HG02870 (cell line): ENCODE measurements around the gene COL18A1.
"Not testable (repeated sequence)": the region's sequence is repeated elsewhere in the genome, so short reads cannot be mapped to it uniquely, and the experiment has no call there.

ENCODE experiments used
- ATAC-seq: cut with Tn5 transposase; IDR thresholded peaks from one replicate; pipeline ENCODE4 v1.9.1; 2021; ENCODE audit warnings: mild to moderate bottlenecking, moderate library complexity; ENCODE audit not compliant: unreplicated experiment

Gene COL18A1

DNA sequence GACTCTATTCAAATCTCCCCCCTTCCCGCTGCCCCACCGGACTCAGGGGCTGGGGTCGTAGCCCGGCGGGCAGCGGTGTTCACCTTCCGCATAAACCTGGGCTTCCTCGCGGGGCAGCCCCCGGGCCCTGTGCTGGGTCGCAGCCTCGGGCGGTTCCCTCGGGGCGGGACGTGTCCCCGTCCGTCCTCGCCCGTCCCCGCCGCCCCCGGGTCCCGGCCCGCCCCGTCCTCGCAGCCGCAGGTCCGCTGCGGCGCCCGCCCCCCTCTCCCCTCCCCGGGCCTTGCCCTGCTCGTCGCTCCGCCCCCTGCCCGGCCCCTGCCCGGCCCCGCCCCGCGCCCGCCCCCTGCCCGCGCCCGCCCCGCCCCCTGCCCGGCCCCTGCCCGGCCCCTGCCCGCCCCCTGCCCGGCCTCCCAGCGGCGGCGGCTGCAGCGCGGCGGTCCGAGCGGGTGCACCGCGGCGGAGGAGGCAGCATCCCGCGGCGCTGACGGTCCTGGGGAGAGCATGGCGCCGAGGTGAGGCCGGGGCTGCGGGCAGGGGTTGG, at the start of gene COL18A1:
Gene COL18A1 (plus strand): TSS at position 436 of the 541 bp plus-strand sequence. CDS start 66 bp downstream, at position 502.
- no peak for ATAC-seq

DNA sequence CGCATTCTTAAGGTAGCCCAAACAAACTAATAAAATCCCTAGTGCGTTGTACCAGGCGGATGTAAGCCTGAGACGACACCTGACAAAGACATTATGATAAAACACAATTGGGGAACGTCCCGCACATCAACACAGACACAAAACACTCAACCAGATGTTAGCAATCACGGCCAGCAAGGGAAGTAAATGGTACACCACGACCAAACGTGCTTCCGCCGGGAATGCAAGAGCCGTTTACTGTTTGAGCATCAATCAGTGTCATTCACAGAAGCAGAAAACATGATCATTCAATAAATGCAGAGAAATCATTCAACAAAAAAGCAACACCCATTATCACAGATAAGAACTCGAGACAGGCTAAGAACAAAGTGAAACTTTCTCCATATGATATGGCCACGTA, 49.4 kb upstream of the COL18A1 start:
- no peak for ATAC-seq

DNA sequence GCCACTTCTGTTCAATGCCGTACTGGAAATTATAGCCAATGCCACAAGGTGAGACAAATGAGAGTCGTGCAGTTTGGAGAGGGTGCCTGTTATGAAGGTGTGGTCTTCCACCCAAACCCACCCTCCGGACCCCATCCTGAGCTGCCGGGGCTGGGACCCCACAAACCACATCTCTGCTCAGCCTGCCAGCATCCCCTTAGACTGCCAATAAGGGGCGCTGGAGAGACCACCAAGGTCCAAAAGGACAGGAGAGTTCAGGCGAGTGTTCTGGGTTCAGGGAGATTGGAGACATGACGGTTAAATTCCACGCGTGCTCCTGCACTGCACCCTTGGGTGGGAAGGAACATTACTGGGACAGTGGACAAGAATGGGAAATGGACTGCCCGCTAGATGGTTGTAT, 48.7 kb upstream of the COL18A1 start:
- no peak for ATAC-seq

DNA sequence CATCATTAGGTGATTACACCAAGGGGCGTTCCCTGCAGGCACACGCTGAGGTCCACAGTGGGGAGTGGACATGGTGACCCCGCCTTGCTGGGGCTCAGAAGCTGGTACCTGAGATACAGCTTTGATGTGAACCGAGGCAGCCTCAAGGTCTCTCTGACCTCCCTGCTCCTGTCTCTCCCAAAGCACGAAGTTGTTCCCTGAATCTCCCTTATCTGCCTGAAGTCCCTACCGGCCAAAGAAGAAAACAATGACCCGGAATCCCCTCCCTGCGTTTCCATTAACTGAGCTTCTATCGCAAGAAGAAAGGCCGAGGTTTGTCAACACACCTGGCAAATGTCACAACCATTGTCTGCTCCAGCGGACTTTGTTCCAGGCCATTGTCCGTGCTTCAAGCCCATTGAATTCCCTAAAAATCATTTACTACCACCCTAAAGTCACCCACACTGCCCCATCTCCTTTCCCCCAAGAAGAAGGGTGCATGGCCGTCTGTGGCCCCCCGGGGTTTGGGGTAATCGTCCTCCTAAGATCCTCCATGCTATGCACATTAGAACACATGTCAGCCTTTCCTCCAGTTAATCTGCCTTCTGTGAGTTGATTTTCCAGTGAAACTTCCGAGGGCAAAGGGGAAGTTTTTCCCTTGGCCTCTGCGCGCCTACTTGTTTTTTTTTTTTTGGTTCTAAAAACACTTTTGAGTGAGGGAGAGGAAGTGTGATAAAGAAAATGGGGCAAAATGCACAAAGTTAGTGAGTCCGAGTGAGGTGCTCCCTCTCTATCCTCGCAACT, 48.1 kb upstream of the COL18A1 start:
- ATAC-seq: no peak

DNA sequence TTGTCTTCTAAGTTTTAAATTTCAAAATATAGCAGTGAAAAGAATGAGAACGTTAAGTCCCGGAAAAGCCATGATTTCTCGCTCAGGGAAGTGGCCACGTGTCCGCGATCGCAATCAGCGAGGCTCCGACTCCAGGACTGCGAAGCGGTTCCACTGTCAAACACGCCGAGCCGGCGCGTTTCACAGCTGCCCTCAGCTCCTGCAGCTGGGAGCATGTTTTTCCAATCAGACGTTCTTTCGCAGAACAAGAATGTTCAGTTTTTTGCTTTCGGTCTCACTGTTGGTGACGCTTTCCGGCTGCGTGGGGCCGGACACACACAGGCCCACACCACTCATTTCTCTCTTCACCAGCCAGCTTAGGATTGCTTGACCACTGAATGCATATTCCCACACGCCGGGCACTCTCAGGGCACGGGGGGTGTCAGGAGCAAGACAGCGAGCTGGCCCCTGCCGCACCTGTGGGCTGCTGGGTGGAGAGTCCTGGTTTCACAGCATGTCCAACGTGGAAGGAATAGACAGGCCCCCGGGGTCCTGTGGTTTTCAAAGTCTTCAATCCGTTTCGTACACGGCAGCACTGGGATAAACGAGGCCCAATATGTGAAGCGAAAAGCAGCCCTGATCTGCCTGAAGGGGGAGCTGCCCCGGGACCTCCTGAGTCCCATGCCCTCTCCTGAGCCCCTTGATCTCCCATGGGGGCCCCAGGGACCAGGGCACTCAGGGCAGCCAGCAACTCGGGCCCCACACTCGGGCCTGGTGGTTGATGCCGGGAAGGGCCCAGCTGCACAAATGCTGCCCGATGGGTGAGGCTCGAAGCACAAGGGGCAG, 47.3 kb upstream of the COL18A1 start:
- ATAC-seq: no peak

DNA sequence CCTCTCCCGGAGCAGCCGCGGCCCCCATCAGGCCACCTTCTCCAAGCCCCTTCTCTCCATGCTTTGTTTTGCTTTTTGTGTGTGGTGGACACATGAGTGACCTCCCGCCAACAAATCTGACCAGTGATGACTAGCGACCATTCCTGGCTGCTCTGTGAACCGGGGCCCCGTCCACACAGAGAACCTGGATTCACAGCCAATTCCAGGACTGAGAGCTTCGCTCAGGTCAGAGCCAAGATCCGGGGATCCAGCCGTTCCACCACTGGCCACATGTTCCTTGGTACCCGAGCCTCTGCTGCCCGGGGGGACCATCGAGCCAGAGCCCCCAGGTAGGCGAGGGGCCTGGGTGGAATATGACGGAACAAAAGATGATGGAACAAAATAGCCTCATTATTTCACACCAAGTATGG, 46.7 kb upstream of the COL18A1 start:
- ATAC-seq: no peak

DNA sequence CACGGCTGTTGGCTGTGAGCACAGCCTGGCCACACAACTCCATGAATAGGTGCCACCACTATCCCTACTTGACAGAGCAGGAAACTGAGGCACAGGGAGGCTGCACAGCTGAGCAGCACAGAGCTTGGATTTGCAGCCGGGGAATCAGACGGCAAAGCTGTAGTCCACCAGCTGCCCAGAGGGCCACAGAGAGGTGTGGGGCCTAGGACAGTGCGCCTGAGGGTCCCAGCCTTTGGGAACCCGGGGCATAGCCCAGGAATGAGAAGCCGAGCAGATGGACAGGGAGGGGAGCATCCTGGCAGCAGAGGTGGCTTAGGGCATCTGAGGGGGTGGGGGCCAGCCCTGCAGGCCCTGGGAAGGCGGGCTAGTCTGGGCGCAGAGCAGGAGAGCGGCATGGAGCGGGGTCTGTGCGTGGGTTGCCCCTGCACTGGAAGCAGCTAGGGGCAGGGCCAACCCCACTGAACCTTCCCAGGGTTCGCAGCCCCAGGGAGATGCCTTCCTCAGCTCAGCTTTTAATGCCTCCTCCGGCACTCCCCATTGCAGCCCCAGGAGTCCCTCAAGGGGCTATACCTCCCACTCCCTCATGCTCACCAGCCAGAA, 46.2 kb upstream of the COL18A1 start:
- no peak for ATAC-seq

DNA sequence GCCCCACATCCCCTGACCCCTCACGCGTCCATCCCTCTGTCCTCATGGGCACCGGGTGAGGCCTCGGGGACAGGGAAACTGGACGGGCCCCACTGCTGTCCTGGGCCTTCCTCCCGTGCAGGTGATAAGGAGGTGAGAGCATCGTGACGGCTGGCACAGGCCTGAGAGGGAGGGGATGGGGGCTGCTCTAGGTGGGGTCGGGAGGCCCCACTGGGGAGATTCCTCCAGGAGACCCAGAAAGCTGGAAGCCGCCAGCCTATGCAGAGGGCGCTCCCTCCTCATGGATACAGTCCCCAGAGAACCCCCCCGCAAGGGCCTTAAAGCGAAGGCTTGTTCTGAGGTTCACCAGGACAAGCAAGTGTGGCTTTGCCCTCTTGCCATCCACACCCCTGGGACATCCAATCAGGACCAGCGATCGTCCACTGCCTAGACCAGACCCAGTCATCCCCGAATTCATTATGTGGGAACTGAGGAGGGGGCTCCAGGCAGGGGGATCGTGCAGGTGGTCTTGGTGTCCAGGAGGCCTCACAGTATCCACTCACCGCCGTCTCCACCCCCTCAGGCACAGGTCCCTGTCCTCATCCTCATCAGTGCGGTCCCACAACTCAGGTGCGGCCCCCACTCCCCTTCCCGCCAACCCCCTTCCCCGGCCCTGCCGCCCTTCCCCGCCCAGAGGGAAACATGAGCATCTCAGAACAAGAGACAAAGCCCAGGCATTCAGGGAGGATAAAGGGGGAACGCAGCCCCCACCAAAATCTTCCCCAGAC, 45.3 kb upstream of the COL18A1 start:
- no peak for ATAC-seq

DNA sequence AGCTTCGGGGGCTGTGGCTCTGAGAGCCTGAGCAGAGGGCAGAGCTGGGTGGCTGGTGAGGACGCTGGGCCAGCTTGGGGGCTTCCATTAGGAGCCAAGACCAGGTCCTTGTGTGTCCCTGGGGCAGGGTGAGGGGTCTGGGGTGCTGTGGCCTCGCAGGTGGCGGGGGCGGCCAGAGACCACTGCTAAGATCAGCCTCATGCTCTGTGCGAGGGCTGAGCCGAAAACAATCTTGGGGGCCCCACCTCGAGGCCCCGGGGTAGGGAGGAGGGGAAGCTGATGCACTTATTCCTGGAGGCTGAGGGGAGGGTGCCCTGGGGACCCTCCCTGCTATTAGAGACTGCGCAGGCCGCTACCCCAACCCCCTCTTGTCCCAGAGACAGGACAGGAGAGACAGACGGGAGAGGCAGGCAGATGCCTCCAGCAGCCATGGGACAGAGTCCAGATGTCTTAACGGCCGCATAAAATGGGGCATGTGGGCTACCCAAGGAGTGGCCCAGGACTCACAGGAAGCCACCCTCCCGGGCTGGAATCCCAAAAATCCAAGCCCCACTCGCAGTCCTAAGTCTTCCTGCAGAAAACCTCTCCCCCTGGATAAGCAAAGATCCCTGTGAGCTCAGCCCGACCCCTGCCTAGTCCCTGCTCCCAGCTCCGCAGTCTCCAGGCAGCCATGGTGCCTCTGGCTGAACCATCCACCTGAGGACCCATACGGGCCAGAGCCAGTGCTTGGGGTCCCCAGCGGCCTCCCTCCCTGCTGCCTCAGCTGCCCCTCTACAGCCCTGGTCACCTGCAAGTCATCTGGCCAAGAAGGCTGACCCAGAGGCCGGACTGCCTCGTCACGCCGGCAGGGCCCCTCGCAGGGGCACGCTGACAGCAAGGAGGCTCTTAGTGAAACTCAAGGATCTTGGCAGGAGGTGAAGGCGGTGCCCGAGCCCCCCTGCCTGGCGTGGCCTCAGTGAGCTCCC, 43.6 kb upstream of the COL18A1 start:
- no peak for ATAC-seq

DNA sequence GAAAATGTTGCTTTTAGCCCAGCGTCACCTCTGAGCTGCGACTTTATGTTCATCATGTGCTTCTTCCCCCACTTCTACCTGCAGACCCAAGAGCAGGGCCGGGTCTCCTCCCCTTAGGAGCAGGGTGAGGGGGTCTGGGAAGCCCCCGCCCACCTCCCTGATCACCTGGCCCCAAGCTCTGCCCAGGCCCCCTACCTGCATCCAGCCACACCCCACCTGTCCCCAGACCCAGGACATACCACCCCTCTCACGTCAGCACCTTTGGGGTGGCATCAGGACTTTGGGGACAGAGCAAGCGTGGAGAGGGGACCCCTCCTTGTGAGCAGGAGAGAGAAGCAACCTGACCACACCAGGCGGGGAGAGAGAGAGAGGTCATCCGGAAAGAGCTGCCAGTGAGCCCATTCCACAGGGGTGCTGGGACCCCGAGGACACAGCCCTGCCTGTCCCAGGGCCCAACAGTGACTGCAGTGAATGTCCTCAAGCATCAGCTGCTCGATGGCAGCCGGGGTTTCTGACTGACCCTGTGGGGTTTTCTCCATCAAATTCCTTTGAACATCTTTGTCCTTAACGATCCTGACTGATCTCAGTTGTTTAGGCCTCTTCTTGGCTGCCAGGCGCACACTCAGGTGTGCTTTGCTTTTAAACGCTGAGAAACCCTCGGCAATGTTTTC, 42.8 kb upstream of the COL18A1 start:
- no peak for ATAC-seq

DNA sequence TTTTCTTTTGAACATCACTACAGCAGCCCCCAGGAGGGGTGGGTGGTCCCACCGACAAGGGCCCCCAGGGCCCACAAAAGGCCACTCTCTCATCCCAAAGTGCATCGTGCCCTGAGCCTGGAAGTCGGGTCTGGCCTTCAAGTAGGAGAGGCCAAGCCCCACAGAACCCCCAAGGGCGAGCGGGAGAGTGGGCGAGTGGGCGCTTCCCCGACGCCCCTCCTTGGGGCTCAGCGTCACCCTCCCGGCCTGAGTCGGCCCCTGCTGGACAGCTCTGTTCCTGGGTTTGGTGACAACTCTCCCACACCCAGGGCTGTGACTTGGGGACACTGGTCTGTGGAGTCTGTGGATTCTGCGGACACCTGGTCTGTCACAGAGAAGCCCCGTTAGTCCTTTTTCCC, 42.2 kb upstream of the COL18A1 start:
- no peak for ATAC-seq

DNA sequence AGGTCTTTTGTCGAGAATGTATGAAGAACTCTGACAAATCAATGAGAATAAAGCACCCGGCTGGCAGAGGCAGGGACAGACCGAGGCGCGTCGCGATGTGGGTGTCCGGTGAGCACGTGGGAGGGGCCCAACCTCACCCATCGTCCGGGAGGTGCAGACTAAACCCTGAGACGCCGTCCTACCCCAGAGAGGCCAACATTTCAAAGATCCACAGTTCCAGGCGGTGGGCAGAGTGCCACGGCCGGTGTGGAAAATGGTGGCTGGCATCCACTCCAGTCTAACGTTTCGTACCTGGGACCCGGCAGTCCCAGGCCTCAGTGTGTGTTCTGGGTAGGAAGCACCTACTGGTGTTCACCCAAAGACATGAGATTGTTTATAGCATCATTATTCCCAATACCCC, 41.7 kb upstream of the COL18A1 start:
- not testable (repeated sequence) for ATAC-seq

DNA sequence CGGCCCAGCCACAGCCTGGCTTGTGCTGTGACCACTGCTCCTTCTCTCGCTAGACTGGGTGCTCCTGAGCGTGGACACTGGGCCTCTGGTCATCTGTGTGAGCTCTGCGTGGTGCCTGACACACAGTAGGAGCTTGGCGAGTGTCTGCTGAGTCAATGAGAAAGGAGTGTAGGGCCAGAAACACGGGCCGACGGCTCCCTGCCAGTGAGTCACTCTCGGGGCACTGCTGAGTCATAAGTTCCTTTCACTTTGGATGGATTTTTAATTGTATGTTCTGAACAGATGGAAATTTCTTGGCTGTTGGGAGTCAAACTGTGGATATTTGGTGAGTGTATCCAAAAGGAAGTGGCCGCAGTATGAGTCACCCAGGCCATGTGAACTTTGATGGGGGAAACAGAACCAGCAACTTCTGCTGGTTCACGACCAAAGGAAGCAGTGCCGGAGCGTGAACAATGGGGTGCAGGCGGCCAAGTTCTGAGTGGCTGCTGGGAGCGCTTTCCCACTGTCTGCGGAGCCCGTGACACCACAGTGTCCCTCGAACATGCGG, 41.0 kb upstream of the COL18A1 start:
- no peak for ATAC-seq

DNA sequence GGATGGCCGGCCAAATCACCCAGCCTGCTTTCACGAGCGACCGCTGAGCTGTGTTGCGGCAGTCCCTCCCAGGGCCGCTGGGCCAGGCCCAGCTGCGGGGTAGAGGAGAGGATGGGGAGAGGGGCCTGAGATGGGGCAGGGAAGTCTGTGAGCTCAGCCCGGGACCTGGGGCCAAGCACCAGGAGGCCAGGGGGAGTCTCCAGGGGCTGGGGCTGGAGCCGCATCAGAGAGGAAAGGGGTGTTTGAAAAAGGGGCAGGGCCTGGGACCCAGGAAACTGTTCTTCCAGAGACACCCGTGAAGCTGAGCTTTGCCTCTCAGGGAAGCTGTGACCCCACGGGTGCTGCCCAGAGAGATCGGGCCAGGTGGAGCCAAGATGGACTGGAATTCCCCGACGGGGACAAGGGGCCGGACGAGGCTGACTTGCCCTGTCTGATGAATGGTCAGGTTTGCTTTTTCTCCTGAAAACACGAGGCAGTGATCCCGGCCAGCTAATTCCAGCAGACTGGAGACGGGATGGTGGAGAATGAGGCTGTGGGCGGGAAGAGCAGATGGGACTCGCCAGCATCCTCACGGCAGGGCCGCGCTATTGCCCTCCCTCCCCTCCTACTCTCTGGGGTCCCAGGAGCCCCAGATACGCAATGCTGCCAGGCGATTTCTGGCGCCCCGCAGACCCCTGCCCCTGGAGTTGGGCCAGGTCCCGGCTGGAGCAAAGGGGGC, 40.3 kb upstream of the COL18A1 start:
- ATAC-seq: no peak

DNA sequence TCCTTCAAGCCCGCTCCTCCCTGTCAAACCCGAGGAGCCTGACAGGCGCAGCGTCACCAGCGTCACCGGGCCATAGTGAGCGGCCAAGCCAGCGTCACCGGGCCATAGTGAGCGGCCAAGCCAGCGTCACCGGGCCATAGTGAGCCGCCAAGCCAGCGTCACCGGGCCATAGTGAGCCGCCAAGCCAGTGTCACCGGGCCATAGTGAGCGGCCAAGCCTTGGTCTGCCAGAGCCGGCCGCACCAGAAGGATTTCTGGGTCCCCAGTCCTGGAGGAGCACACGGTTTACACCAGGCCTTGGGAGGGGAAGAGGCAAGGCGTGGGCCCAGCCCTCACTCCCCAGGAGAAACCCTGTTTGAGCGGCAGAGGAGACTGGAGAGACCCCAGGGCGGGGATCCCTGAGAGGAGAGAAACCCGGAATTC, 39.8 kb upstream of the COL18A1 start:
- ATAC-seq: no peak

DNA sequence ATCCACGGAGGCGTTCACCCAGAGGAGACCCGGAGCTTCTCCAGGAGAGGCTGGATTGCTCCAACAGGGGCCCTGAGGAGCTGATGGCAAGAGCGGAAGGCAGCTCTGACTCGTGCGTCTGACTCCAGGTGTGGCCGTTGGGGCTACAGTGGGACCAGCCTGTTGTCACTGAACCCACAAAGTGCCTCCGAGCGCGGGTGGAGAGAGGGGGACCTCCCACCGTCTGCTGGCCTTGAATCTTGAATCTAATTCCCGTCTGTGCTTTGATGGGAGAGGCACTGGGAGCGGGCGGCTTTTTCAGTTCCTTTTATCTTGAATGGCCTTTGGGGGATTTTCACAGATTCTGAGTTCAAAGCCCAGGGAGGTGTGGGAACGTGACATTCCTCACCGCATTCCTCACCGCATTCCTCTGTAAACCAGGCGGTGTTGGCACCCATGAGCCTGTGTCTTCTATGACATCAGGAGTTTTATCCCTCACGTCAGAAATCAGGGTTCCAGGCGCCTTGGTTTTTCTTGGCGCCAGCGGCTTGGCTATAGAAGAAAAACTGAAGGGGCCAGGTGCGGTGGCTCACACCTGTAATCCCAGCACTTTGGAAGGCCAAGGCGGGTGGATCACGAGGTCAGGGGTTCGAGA, 39.2 kb upstream of the COL18A1 start:
- ATAC-seq: no peak

DNA sequence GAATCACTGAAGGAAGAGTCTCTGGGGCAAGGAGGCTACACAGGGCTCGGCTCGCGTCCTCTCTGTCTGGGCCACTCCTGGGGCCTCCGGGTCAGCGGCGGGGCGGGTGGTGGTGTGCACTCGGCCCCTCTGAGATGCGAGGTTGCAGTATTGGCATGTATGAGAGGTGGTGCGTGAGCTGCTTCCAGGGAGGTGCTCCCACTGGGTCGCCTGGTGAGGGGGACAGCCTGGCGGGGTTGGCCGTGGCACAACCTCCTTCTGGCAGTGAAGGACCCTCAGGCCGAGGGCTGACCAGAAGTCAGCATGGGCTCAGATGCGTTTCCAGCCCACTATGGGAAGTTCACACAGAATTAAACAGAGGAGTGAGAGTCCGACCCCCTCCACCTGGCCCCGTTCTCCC, 38.5 kb upstream of the COL18A1 start:
- ATAC-seq: no peak
